Breast epithelium (tissue), 4 donors: Measurements from ENCODE around the gene CETN3. TPM values are rescaled to one million over a fixed set of nuclear protein-coding genes. Genes with fewer than 3 reads are reported as not detected.

Experiments used
- DNase-seq, 2 donors: peaks; one replicate each; pipeline ENCODE4 v3.0.0-alpha.2; 2019; ENCODE audit warnings: low spot score in 2 of 2
- H3K27ac ChIP-seq, 2 donors: fragments of 200-600 bp; sonication (generic) in 1 of 2; one replicate each; pipeline ENCODE4 v1.5.1; 2016 to 2019; ENCODE audit warnings: mild to moderate bottlenecking in 1 of 2
- H3K27me3 ChIP-seq, 2 donors: fragments of 200-600 bp; sonication (generic) in 1 of 2; one replicate each; pipeline versions ENCODE4 v1.5.1 to v1.6.0; 2017 to 2019; ENCODE audit warnings: control low read depth in 1 of 2, mild to moderate bottlenecking in 1 of 2
- H3K36me3 ChIP-seq: fragments of 200-600 bp; one replicate; pipeline ENCODE4 v1.5.1; 2019
- H3K4me1 ChIP-seq, 2 donors: fragments of 200-600 bp; sonication (generic); one replicate each; pipeline ENCODE4 v1.5.1; 2016 to 2019; ENCODE audit warnings: control low read depth in 1 of 2
- H3K4me3 ChIP-seq, 3 donors: fragments of 200-600 bp; sonication (generic); 1 replicate in 2 of 3; 2 replicates in 1 of 3; pipeline ENCODE4 v1.5.1; 2016 to 2019; ENCODE audit warnings: mild to moderate bottlenecking in 3 of 3, moderate library complexity in 2 of 3
- H3K9me3 ChIP-seq, 2 donors: fragments of 200-600 bp; sonication (generic) in 1 of 2; one replicate each; pipeline ENCODE4 v1.5.1; 2016 to 2019; ENCODE audit warnings: control low read depth in 1 of 2
- POLR2A ChIP-seq: fragments of 450-650 bp; IDR thresholded peaks from one replicate; pipeline ENCODE4 v1.6.1; 2016; ENCODE audit warnings: antibody characterized with exemption, mild to moderate bottlenecking, moderate library complexity
- POLR2AphosphoS5 ChIP-seq, 3 donors: sonication (generic); formaldehyde crosslinking; IDR thresholded peaks; one replicate each; pipeline ENCODE4 v1.6.1; 2017; ENCODE audit warnings: antibody characterized with exemption in 3 of 3
- intact Hi-C: fragments of 100-400 bp; cut with DNase I; formaldehyde crosslinking; loops from one replicate; pipeline ENCODE4 v1.15.1; 2023; ENCODE audit warnings: low total_unique reads
- total RNA-seq, 3 donors: library from RNA; depleted of rRNA; stranded (reverse); fragments of >200 nt; gene quantifications; one replicate each; pipeline ENCODE4 v1.1.0, GENCODE V29; 2016
- TF ChIP-seq, protein P1 (sequence below), 3 donors: fragments of 450-650 bp; IDR thresholded peaks; one replicate each; pipeline ENCODE4 v1.5.1; 2016 to 2017; ENCODE audit warnings: antibody characterized with exemption in 3 of 3, mild to moderate bottlenecking in 3 of 3, moderate library complexity in 3 of 3

CETN3 gene
- total RNA-seq, 3 donors from 2014 or later: 7.7 to 13.8 (median 11.8) TPM

DNA sequence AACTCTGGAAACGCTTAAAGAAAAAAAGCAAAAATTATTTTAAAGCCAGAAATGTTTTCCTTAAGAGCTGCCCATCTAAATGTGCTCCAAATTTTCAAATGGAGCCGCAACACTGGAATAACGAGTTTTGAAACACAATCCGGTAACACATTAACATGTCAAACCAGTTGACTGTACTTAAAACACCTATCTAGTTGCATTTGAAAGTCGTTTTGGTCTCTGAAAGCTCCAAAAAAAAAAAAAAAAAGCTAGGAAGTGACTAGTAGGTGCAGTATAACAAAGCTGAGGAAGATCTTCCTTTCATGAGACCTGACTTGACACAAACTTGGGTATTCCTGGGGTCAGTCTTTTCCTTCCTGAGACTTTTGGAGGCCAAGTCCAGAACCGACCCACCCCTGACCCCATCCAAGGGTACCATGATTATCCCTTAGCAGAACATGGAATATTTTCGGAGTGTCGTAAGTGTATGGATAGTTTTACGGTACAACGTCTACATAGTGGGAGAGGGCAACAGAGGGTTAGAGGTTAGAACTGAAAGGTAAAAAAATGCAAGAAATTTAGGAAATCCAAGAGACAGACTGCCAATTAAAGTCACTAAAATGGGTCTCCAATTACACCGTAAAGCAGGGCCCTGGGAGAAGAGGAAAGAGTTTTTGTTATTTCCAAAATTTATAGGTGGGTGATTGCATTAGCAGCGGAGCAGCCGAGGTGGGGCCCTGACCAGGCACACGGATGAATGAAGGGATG, 812 bp downstream of the CETN3 start:
- DNase-seq: no peak
- no peaks in the 10 kb centered on the region for H3K9me3 ChIP-seq
- no peaks in the 10 kb centered on the region for H3K27me3 ChIP-seq
- no peaks in the 10 kb centered on the region for H3K36me3 ChIP-seq
- TF ChIP-seq POLR2A: no peak
- TF ChIP-seq POLR2AphosphoS5 (IDR thresholded peaks at IDR 0.05): no peak
- TF ChIP-seq, protein P1, sequence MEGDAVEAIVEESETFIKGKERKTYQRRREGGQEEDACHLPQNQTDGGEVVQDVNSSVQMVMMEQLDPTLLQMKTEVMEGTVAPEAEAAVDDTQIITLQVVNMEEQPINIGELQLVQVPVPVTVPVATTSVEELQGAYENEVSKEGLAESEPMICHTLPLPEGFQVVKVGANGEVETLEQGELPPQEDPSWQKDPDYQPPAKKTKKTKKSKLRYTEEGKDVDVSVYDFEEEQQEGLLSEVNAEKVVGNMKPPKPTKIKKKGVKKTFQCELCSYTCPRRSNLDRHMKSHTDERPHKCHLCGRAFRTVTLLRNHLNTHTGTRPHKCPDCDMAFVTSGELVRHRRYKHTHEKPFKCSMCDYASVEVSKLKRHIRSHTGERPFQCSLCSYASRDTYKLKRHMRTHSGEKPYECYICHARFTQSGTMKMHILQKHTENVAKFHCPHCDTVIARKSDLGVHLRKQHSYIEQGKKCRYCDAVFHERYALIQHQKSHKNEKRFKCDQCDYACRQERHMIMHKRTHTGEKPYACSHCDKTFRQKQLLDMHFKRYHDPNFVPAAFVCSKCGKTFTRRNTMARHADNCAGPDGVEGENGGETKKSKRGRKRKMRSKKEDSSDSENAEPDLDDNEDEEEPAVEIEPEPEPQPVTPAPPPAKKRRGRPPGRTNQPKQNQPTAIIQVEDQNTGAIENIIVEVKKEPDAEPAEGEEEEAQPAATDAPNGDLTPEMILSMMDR (IDR thresholded peaks at IDR 0.05): no peak
- peak overlapping the region; percentile 61 to 87 (median 84) for H3K4me3 ChIP-seq
- intact Hi-C loops: no loop called here
- peak overlapping the region; percentile 92 to 96 for H3K27ac ChIP-seq
- H3K4me1 ChIP-seq: peaks cover 0 to 2% of the 10 kb centered on the region in 2 donors

DNA sequence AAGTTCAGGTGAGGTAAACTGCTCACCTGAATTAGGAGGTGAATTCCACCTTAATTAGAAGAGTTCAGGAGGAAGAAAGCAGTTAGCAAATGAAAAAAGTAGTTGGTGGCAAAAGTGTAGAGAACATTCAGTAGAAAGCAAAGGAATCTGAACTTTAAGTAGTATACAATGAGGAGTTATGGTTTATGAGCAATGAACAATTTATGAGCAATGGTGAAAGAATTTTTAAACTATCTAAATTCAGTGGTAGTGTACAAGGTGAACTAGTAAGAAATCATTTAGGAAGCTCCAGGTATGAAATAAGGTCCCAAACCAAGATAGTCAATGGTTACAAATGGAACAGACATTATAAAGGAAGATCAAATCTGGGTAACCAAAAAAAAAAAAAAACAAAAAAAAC, 3.1 kb downstream of the CETN3 start:
- no peaks in the 10 kb centered on the region for H3K36me3 ChIP-seq
- H3K4me3 ChIP-seq: no peak overlapping the region
- H3K27ac ChIP-seq: no peak overlapping the region
- TF ChIP-seq POLR2AphosphoS5 (IDR thresholded peaks at IDR 0.05): no peak
- no peak for TF ChIP-seq POLR2A
- TF ChIP-seq, protein P1 (IDR thresholded peaks at IDR 0.05): no peak
- intact Hi-C loops: no loop called here
- no peaks in the 10 kb centered on the region for H3K27me3 ChIP-seq
- DNase-seq: no peak
- H3K4me1 ChIP-seq: peaks cover 0 to 2% of the 10 kb centered on the region in 2 donors
- no peaks in the 10 kb centered on the region for H3K9me3 ChIP-seq

- no peak overlapping the region for H3K27ac ChIP-seq
- TF ChIP-seq POLR2AphosphoS5 (IDR thresholded peaks at IDR 0.05) (no peak), POLR2A (no peak)
- TF ChIP-seq, protein P1 (IDR thresholded peaks at IDR 0.05): no peak
- intact Hi-C loops: no loop called here
- no peaks in the 10 kb centered on the region for H3K27me3 ChIP-seq
- no peaks in the 10 kb centered on the region for H3K9me3 ChIP-seq
- DNase-seq: no peak
- H3K36me3 ChIP-seq: no peaks in the 10 kb centered on the region
- H3K4me3 ChIP-seq: no peak overlapping the region
- no peaks in the 10 kb centered on the region for H3K4me1 ChIP-seq
These were observed 6.9 kb downstream of the CETN3 start for GRCh38 chr5:90402521-90403255.

DNA sequence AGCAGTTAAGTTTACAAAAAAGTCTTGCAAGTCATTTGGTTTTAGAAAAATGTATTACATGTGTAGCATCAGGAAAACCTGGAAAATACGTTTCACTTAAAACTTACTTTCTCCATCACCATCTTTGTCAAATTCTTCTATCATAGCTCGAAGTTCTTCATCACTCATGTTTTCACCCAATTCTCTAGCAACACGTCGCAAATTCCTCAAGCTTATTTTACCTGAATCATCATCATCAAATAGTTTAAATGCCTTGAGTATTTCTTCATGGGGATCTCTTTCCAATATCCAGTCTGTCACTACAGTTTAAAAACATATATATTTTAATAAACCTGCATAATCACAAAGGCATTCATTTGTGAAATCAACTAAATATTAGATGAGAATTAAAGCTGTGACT, 10.3 kb downstream of the CETN3 start:
- no peak for DNase-seq
- H3K4me3 ChIP-seq: no peak overlapping the region
- H3K27ac ChIP-seq: no peak overlapping the region
- H3K4me1 ChIP-seq: no peaks in the 10 kb centered on the region
- no peaks in the 10 kb centered on the region for H3K27me3 ChIP-seq
- TF ChIP-seq POLR2AphosphoS5 (IDR thresholded peaks at IDR 0.05) (no peak), POLR2A (no peak)
- TF ChIP-seq, protein P1 (IDR thresholded peaks at IDR 0.05): no peak
- H3K36me3 ChIP-seq: no peaks in the 10 kb centered on the region
- H3K9me3 ChIP-seq: no peaks in the 10 kb centered on the region
- intact Hi-C loops: no loop called here

DNA sequence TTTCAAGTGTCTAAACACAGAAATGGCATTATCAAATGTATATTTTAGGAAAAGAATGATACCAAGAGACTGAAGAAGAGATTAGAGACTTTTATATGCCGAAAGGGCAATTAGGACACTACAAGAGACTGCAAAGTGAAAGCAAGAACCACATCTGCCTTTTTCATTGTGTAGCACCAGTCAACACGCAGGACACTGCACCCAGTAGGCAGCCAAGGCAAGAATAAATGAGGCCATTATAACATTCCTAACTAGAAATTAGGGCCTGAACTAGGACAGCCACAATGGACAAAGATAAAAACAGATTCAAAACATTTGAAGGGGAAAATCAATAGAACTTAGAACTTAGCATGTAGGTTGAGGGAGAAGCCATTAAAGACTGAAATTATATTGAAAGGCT, 10.8 kb downstream of the CETN3 start:
- intact Hi-C loops: no loop called here
- no peak overlapping the region for H3K27ac ChIP-seq
- TF ChIP-seq POLR2AphosphoS5 (IDR thresholded peaks at IDR 0.05): no peak
- TF ChIP-seq, protein P1 (IDR thresholded peaks at IDR 0.05): no peak
- TF ChIP-seq POLR2A: no peak
- H3K36me3 ChIP-seq: no peaks in the 10 kb centered on the region
- H3K9me3 ChIP-seq: no peaks in the 10 kb centered on the region
- no peak for DNase-seq
- H3K27me3 ChIP-seq: no peaks in the 10 kb centered on the region
- H3K4me1 ChIP-seq: no peaks in the 10 kb centered on the region
- no peak overlapping the region for H3K4me3 ChIP-seq
